ENCODE measurements around the gene BRIX1. TPM values are rescaled to one million over a fixed set of nuclear protein-coding genes. Genes with fewer than 3 reads are reported as not detected.

BRIX1 gene
- total and polyA plus RNA-seq, 2 of the 13 experiments (the other 11 are each of a cell fraction or from before 2014, with no cell fraction given), result 23.6 to 78.4 TPM

DNA sequence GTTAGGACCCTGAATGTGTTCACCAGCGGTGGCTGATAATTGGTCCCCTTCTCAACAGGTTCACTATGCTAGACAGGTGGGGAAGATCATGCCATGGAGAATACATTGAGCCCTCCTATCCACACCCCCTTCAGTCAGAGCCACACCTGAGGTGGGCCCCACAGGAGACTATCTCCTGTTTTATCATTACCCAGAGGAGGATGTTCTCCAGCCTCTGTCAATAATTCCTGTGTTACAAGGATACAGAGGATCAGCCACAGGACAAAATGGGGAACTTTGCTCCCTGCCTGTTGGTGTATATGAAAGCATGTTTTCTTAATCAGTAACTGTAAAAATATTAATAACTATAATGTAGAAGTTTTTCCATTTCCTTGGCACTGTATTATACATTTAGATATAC, 26.1 kb upstream of the BRIX1 start (continued):
- TF ChIP-seq, protein P1, sequence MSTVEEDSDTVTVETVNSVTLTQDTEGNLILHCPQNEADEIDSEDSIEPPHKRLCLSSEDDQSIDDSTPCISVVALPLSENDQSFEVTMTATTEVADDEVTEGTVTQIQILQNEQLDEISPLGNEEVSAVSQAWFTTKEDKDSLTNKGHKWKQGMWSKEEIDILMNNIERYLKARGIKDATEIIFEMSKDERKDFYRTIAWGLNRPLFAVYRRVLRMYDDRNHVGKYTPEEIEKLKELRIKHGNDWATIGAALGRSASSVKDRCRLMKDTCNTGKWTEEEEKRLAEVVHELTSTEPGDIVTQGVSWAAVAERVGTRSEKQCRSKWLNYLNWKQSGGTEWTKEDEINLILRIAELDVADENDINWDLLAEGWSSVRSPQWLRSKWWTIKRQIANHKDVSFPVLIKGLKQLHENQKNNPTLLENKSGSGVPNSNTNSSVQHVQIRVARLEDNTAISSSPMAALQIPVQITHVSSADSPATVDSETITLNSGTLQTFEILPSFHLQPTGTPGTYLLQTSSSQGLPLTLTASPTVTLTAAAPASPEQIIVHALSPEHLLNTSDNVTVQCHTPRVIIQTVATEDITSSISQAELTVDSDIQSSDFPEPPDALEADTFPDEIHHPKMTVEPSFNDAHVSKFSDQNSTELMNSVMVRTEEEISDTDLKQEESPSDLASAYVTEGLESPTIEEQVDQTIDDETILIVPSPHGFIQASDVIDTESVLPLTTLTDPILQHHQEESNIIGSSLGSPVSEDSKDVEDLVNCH (CRISPR knock-in tag; IDR thresholded peaks at IDR 0.05), result no peak
- TF ChIP-seq ZC3H4 (CRISPR knock-in tag; IDR thresholded peaks at IDR 0.05; ENCODE audit: borderline replicate concordance) (no peak), ZNF501 (CRISPR knock-in tag; IDR thresholded peaks at IDR 0.05) (no peak), NFKB2 (CRISPR knock-in tag; IDR thresholded peaks at IDR 0.05; ENCODE audit: borderline replicate concordance) (no peak), ZNF761 (CRISPR knock-in tag; conservative IDR thresholded peaks at IDR 0.05) (no peak), SRF (IDR thresholded peaks at IDR 0.05; ENCODE audit: low read depth, low read length) (no peak), REPIN1 (CRISPR knock-in tag; IDR thresholded peaks at IDR 0.05; ENCODE audit: borderline replicate concordance, low read depth) (peak; percentile 58; the same call in 1 of the 2 replicates), ZNF33B (CRISPR knock-in tag; IDR thresholded peaks at IDR 0.05) (no peak), PITX1 (CRISPR knock-in tag; IDR thresholded peaks at IDR 0.05) (no peak), ATF7-NPFF (CRISPR knock-in tag; IDR thresholded peaks at IDR 0.05; ENCODE audit: low read depth) (no peak), RFX3 (CRISPR knock-in tag; IDR thresholded peaks at IDR 0.05) (no peak), THAP11 (CRISPR knock-in tag; IDR thresholded peaks at IDR 0.05) (peak; percentile 31; the same call in 1 of the 2 replicates), IRF2 (CRISPR knock-in tag; IDR thresholded peaks at IDR 0.05) (peak; percentile 64; the same call in 1 of the 2 replicates), ZNF567 (CRISPR knock-in tag; IDR thresholded peaks at IDR 0.05; ENCODE audit: borderline replicate concordance) (no peak), CREB1 (IDR thresholded peaks at IDR 0.05) (no peak), CREB1 (CRISPR knock-in tag; IDR thresholded peaks at IDR 0.05) (0 out of 2 replicates have a peak, but pooled peaks have one; percentile 13), ZHX2 (IDR thresholded peaks at IDR 0.05; ENCODE audit: low read depth) (no peak), ZHX2 (CRISPR knock-in tag; IDR thresholded peaks at IDR 0.05; ENCODE audit: borderline replicate concordance) (no peak), SIN3A (IDR thresholded peaks at IDR 0.05; ENCODE audit: borderline replicate concordance, low read depth, low read length) (no peak)
- TF ChIP-seq, protein P2, sequence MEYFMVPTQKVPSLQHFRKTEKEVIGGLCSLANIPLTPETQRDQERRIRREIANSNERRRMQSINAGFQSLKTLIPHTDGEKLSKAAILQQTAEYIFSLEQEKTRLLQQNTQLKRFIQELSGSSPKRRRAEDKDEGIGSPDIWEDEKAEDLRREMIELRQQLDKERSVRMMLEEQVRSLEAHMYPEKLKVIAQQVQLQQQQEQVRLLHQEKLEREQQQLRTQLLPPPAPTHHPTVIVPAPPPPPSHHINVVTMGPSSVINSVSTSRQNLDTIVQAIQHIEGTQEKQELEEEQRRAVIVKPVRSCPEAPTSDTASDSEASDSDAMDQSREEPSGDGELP (IDR thresholded peaks at IDR 0.05; ENCODE audit: borderline replicate concordance, low read depth), result peak; percentile 18; the same call in 1 of the 2 replicates

Measured in HepG2 (cell line).